Occipital lobe (tissue), 2 donors: Measurements from ENCODE around the gene FAM118A. TPM values are rescaled to one million over a fixed set of nuclear protein-coding genes. Genes with fewer than 3 reads are reported as not detected.

Experiments
- DNase-seq: peaks from one replicate; lab custom pipeline; 2025; lab: John Stamatoyannopoulos, UW
- total RNA-seq: library from RNA; depleted of rRNA; stranded (reverse); fragments of >200 nt; gene quantifications from one replicate; pipeline ENCODE4 v1.2.3, GENCODE V29; 2014

The FAM118A gene
- total RNA-seq, 1 donor from 2014 or later = 6.2 TPM

DNA sequence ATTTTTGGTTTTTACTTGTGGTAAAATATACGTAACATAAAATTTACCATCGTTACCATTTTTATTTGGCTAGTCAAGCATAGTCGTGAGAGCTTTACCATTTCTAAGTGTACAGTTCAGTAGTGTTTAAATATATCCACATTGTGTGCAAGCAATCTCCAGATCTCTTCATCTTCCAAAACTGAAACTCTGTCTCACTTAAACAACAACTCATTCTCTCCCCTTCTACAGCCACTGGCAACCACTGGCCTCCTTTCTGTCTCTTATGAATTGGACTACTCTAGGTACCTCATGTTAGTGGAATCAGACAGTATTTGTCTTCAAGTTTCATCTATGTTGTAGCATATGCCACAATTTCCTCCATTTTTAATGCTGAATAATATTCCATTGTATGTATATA, 66.3 kb downstream of the FAM118A start:
- DNase-seq = no peak

- DNase-seq = no peak
Observed at GRCh38 chr22:45376703-45377102, 67.0 kb downstream of the FAM118A start.

DNA sequence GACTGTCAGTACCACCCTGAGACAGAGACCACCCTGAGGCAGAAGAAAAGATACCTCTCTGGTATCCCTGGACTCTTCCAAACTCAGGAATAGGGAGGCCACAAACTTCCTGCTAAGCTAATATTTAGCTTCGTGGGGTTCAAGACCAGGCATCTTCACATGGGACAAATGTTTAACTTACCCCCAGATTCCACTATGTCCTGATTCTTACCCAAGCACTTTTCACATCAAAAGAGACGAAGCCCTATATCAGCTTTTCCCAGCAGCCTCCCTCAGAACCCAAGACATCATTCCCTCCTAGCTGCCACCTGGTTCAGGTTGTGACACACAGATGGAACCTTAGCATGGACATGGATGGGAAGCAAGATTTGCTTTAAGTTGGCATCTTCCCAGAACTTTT, 71.6 kb downstream of the FAM118A start:
- no peak for DNase-seq

GRCh38 chr22:45389546-45389945, 79.8 kb downstream of the FAM118A start:
- no peak for DNase-seq

Other genes with a start within 250 kb of the FAM118A start
- gene NUP50, start 146.0 kb upstream of the FAM118A start, total RNA-seq = 65.4 TPM
- gene KIAA0930, start 69.0 kb upstream of the FAM118A start, total RNA-seq = 61.0 TPM
- gene UPK3A, start 25.0 kb upstream of the FAM118A start, total RNA-seq = not detected
- gene SMC1B, start 103.7 kb downstream of the FAM118A start, total RNA-seq = under 0.01 TPM
- gene RIBC2, start 103.8 kb downstream of the FAM118A start, total RNA-seq = not detected
- gene FBLN1, start 192.9 kb downstream of the FAM118A start, total RNA-seq = 22.3 TPM